SK-N-SH (cell line): ENCODE measurements around the gene IWS1. TPM values are rescaled to one million over a fixed set of nuclear protein-coding genes. Genes with fewer than 3 reads are reported as not detected.

Experiments
- CTCF ChIA-PET: fragments of 300-600, 350-600 bp; formaldehyde crosslinking; extraction: SDS; loops from one replicate; lab custom pipeline; 2021; lab: Yijun Ruan, JAX
- POLR2A ChIA-PET: fragments of 350-600 bp; sonication (Branson Sonifier 250); formaldehyde crosslinking; extraction: SDS; loops from one replicate; lab custom pipeline; 2020; ENCODE audit warnings: antibody characterized with exemption, inconsistent platforms; lab: Yijun Ruan, JAX
- DNase-seq: peaks from one replicate; pipeline ENCODE4 v3.0.0; 2012
- H2AFZ ChIP-seq: fragments of 200-600 bp; sonication (generic); 2 replicates; pipeline ENCODE4 v1.8.1; 2016; ENCODE audit warnings: antibody characterized with exemption, mild to moderate bottlenecking, low read depth
- H3F3A ChIP-seq: fragments of 200-600 bp; sonication (generic); replicated peaks from 2 replicates; pipeline ENCODE3; 2016; ENCODE audit warnings: antibody characterized with exemption, mild to moderate bottlenecking; ENCODE audit not compliant: insufficient read depth
- H3K27ac ChIP-seq, 2 experiments: fragments of 200-500 bp in 1 of 2; fragments of 200-600 bp in 1 of 2; sonication (Bioruptor generic) in 1 of 2; sonication (generic), shearing (Covaris generic) in 1 of 2; 2 replicates each; pipeline versions ENCODE4 v1.5.1 to v1.6.1; 2014 to 2016; ENCODE audit warnings: low read depth in 2 of 2, inconsistent platforms in 1 of 2, low read length in 1 of 2, mild to moderate bottlenecking in 1 of 2, mixed read lengths in 1 of 2
- H3K27me3 ChIP-seq: fragments of 200-600 bp; sonication (generic), shearing (Covaris generic); 2 replicates; pipeline ENCODE4 v1.6.1; 2016; ENCODE audit warnings: mixed run types; ENCODE audit not compliant: insufficient read depth
- H3K36me3 ChIP-seq, 2 experiments: fragments of 200-500 bp in 1 of 2; fragments of 200-600 bp in 1 of 2; sonication (Bioruptor generic) in 1 of 2; sonication (generic) in 1 of 2; replicated peaks in 1 of 2; 2 replicates each; pipeline versions ENCODE3 to v1.5.1; 2014 to 2016; ENCODE audit warnings: low read length in 1 of 2, mild to moderate bottlenecking in 1 of 2; ENCODE audit not compliant: insufficient read depth in 2 of 2, control insufficient read depth in 1 of 2
- H3K4me1 ChIP-seq, 2 experiments: fragments of 200-500 bp in 1 of 2; fragments of 200-600 bp in 1 of 2; sonication (Bioruptor generic) in 1 of 2; sonication (generic), shearing (Covaris generic) in 1 of 2; 2 replicates each; pipeline versions ENCODE4 v1.5.1 to v1.6.1; 2014 to 2016; ENCODE audit warnings: low read depth in 1 of 2, low read length in 1 of 2, mixed run types in 1 of 2; ENCODE audit not compliant: insufficient read depth in 2 of 2, control insufficient read depth in 1 of 2
- H3K4me2 ChIP-seq: fragments of 200-600 bp; sonication (generic), shearing (Covaris generic); 2 replicates; pipeline ENCODE4 v1.6.1; 2017; ENCODE audit warnings: mixed run types
- H3K4me3 ChIP-seq, 2 experiments: fragments of 200-500 bp in 1 of 2; fragments of 200-600 bp in 1 of 2; sonication (Bioruptor generic) in 1 of 2; sonication (generic), shearing (Covaris generic) in 1 of 2; 2 replicates each; pipeline versions ENCODE4 v1.5.1 to v1.8.1; 2014 to 2016; ENCODE audit warnings: low read depth in 2 of 2, inconsistent platforms in 1 of 2, low read length in 1 of 2, mild to moderate bottlenecking in 1 of 2, mixed read lengths in 1 of 2, moderate library complexity in 1 of 2
- H3K79me2 ChIP-seq: fragments of 200-600 bp; sonication (generic); 2 replicates; pipeline ENCODE4 v1.8.1; 2017; ENCODE audit warnings: mild to moderate bottlenecking; ENCODE audit not compliant: insufficient read depth
- H3K9ac ChIP-seq: fragments of 200-600 bp; sonication (generic); 2 replicates; pipeline ENCODE4 v1.6.1; 2017; ENCODE audit warnings: mixed run types
- H3K9me2 ChIP-seq: fragments of 200-600 bp; sonication (generic); 2 replicates; pipeline ENCODE4 v1.6.1; 2017; ENCODE audit warnings: mixed run types
- H3K9me3 ChIP-seq: fragments of 200-600 bp; sonication (generic); 2 replicates; pipeline ENCODE4 v1.6.1; 2017; ENCODE audit warnings: mixed run types, mild to moderate bottlenecking, moderate library complexity
- H4K20me1 ChIP-seq: fragments of 200-600 bp; sonication (generic); 2 replicates; pipeline ENCODE4 v1.6.1; 2017; ENCODE audit warnings: mild to moderate bottlenecking, mixed run types; ENCODE audit not compliant: insufficient read depth
- ELF1 ChIP-seq: IDR thresholded peaks from 2 replicates; pipeline ENCODE4 v1.4.0; 2012
- EZH2phosphoT487 ChIP-seq: fragments of 200-600 bp; sonication (generic); IDR thresholded peaks from 2 replicates; pipeline ENCODE4 v1.6.1; 2017; ENCODE audit warnings: low read depth, mixed run types, mild to moderate bottlenecking, antibody characterized with exemption, moderate library complexity, borderline replicate concordance
- FOXJ3 ChIP-seq: sonication (generic); formaldehyde crosslinking; IDR thresholded peaks from 2 replicates; pipeline ENCODE4 v1.5.1; 2020; ENCODE audit warnings: mild to moderate bottlenecking, missing genetic modification reagents
- FOXM1 ChIP-seq: IDR thresholded peaks from 2 replicates; pipeline ENCODE4 v1.4.0; 2012; ENCODE audit warnings: low read depth, mild to moderate bottlenecking
- GATA2 ChIP-seq: sonication (generic); formaldehyde crosslinking; IDR thresholded peaks from 2 replicates; pipeline ENCODE4 v1.5.0; 2020; ENCODE audit warnings: mild to moderate bottlenecking, missing genetic modification reagents
- IRF3 ChIP-seq: fragments of 150-350 bp; IDR thresholded peaks from 2 replicates; pipeline ENCODE4 v1.6.1; 2016; ENCODE audit warnings: mild to moderate bottlenecking, low read depth, low read length
- JUND ChIP-seq: IDR thresholded peaks from 2 replicates; pipeline ENCODE4 v1.4.0; 2012
- MXI1 ChIP-seq: IDR thresholded peaks from 2 replicates; pipeline ENCODE4 v1.6.1; 2012; ENCODE audit warnings: mild to moderate bottlenecking, low read depth, low read length, improper control_type of control experiment
- POLR2AphosphoS5 ChIP-seq: IDR thresholded peaks from 2 replicates; pipeline ENCODE4 v1.6.1; 2012; ENCODE audit warnings: low read depth, low read length
- RCOR1 ChIP-seq: fragments of 150-350 bp; IDR thresholded peaks from 2 replicates; pipeline ENCODE4 v1.6.1; 2017; ENCODE audit warnings: antibody characterized with exemption, low read length
- REST ChIP-seq: IDR thresholded peaks from 2 replicates; pipeline ENCODE4 v1.6.1; 2012; ENCODE audit warnings: mild to moderate bottlenecking, low read depth, low read length, moderate library complexity
- RFX5 ChIP-seq: IDR thresholded peaks from 2 replicates; pipeline ENCODE4 v1.6.1; 2012; ENCODE audit warnings: mild to moderate bottlenecking, improper control_type of control experiment, low read length
- SIN3A ChIP-seq: IDR thresholded peaks from 2 replicates; pipeline ENCODE4 v1.6.1; 2012; ENCODE audit warnings: low read depth, mild to moderate bottlenecking, low read length, moderate library complexity, borderline replicate concordance
- SMC3 ChIP-seq: IDR thresholded peaks from 2 replicates; pipeline ENCODE4 v1.6.1; 2012; ENCODE audit warnings: low read depth, low read length, improper control_type of control experiment
- TCF12 ChIP-seq: IDR thresholded peaks from 2 replicates; pipeline ENCODE4 v1.4.0; 2012
- YY1 ChIP-seq: IDR thresholded peaks from 2 replicates; pipeline ENCODE4 v1.4.0; 2012; ENCODE audit warnings: low read depth, mild to moderate bottlenecking
- ZBTB33 ChIP-seq: IDR thresholded peaks from 2 replicates; pipeline ENCODE4 v1.4.0; 2012; ENCODE audit warnings: low read depth, borderline replicate concordance
- WGBS: methylation state at CpG from one replicate; pipeline ENCODE4 v1.1.6; 2017; ENCODE audit warnings: low lambda C conversion rate; 5-methylcytosine and 5-hydroxymethylcytosine counted together
- polyA plus RNA-seq, 3 experiments: library from polyadenylated mRNA; depleted of rRNA; stranded (reverse); fragments of >200 nt; gene quantifications; 2 replicates each; pipeline ENCODE4 v1.2.3, GENCODE V29; 2012
- TF ChIP-seq, protein P1 (sequence below): IDR thresholded peaks from 2 replicates; pipeline ENCODE4 v1.4.0; 2012; ENCODE audit warnings: low read depth, borderline replicate concordance

The IWS1 gene
- polyA plus RNA-seq, 1 of the 3 experiments (the other 2 are of a cell fraction) = 24.6 TPM

GRCh38 chr2:127563458-127564428 is 37.5 kb upstream of the IWS1 start:
- no peak overlapping the region for H3K4me3 ChIP-seq
- H3K9ac ChIP-seq = no peak overlapping the region
- H3K9me2 ChIP-seq = no peaks in the 10 kb centered on the region
- no peaks in the 10 kb centered on the region for H3K4me1 ChIP-seq
- no peak for TF ChIP-seq TCF12
- TF ChIP-seq POLR2AphosphoS5 = no peak
- TF ChIP-seq, protein P1, sequence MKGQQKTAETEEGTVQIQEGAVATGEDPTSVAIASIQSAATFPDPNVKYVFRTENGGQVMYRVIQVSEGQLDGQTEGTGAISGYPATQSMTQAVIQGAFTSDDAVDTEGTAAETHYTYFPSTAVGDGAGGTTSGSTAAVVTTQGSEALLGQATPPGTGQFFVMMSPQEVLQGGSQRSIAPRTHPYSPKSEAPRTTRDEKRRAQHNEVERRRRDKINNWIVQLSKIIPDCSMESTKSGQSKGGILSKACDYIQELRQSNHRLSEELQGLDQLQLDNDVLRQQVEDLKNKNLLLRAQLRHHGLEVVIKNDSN = no peak
- no peak for TF ChIP-seq IRF3
- no peak for TF ChIP-seq RFX5
- no peak for TF ChIP-seq SMC3
- no peak for TF ChIP-seq ELF1
- no peak for TF ChIP-seq ZBTB33
- TF ChIP-seq YY1 = no peak
- TF ChIP-seq RCOR1 = no peak
- no peak for TF ChIP-seq GATA2 (CRISPR knock-in tag)
- TF ChIP-seq FOXJ3 = no peak
- TF ChIP-seq JUND = no peak
- TF ChIP-seq MXI1 = no peak
- TF ChIP-seq EZH2phosphoT487 = no peak
- no peak for TF ChIP-seq SIN3A
- no peak for TF ChIP-seq REST
- no peak for TF ChIP-seq FOXM1
- no peak overlapping the region for H3K4me2 ChIP-seq
- H3F3A ChIP-seq = no peaks in the 10 kb centered on the region
- H2AFZ ChIP-seq = no peak overlapping the region
- ChIA-PET POLR2A (no interaction called here), CTCF (no interaction called here)
- H3K27me3 ChIP-seq = no peaks in the 10 kb centered on the region; the same call in 1 of the 2 replicates
- no peak overlapping the region for H3K27ac ChIP-seq
- DNase-seq = no peak
- no peaks in the 10 kb centered on the region for H4K20me1 ChIP-seq
- no peaks in the 10 kb centered on the region for H3K36me3 ChIP-seq
- 71% methylated on average over 12 of the region's 14 CpGs for WGBS
- H3K79me2 ChIP-seq = no peaks in the 10 kb centered on the region
- no peaks in the 10 kb centered on the region for H3K9me3 ChIP-seq
